Effector memory CD8-positive, alpha-beta T cell (primary cell): ENCODE data around the gene SEMA6A.

Source experiments
- ATAC-seq: fragments of 150-1000 bp; cut with Tn5 transposase; replicated peaks from 2 replicates; pipeline ENCODE4 v1.10.0; 2021; ENCODE audit warnings: mild to moderate bottlenecking, moderate library complexity
- DNase-seq, 3 experiments: peaks; one replicate each; pipeline ENCODE4 v3.0.0; 2021
- H3K27ac Mint-ChIP-seq, 2 donors: one replicate each; pipeline ENCODE4 v1.8.0; 2022; ENCODE audit warnings: mild to moderate bottlenecking in 2 of 2, mixed read lengths in 2 of 2, moderate library complexity in 2 of 2
- H3K27me3 Mint-ChIP-seq, 2 donors: one replicate each; pipeline ENCODE4 v1.8.0; 2022; ENCODE audit warnings: mixed read lengths in 2 of 2
- H3K36me3 Mint-ChIP-seq: one replicate; pipeline ENCODE4 v1.8.0; 2022; ENCODE audit warnings: mild to moderate bottlenecking, moderate library complexity, mixed read lengths; ENCODE audit not compliant: insufficient read depth
- H3K4me1 Mint-ChIP-seq, 2 donors: one replicate each; pipeline ENCODE4 v1.8.0; 2022; ENCODE audit warnings: low read depth in 2 of 2, mixed read lengths in 2 of 2
- H3K4me3 Mint-ChIP-seq, 2 donors: one replicate each; pipeline ENCODE4 v1.8.0; 2022; ENCODE audit warnings: mild to moderate bottlenecking in 2 of 2, mixed read lengths in 2 of 2, moderate library complexity in 2 of 2
- H3K9me3 Mint-ChIP-seq, 2 donors: one replicate each; pipeline ENCODE4 v1.8.0; 2022; ENCODE audit warnings: mixed read lengths in 2 of 2

The SEMA6A gene

DNA sequence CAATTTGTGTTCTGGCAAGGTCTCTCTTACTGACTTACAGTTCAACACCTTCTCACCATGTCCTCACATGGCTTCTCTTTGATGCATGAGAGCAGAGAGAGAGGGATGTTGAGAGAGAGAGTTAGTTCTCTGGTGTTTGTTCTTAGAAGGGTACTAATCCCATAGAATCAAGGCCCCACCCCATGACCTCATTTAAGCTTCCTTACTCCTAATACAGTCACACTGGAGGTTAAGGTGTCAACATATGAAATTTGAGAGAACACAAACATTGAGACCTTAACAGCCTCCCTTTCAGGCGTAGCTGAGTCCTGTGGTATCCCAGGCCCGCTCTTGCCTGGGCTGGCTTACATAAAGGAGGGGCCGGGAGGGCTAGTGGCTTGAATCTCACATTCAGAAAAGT lies 10.6 kb upstream of the SEMA6A start:
- Mint-ChIP-seq H3K9me3 (no peaks in the 10 kb centered on the region), H3K4me1 (no peaks in the 10 kb centered on the region), H3K36me3 (no peaks in the 10 kb centered on the region), H3K27ac (no peak overlapping the region), H3K27me3 (peaks cover 24 to 30% of the 10 kb centered on the region in 2 donors), H3K4me3 (no peak overlapping the region)
- no peak for ATAC-seq
- no peak for DNase-seq

- H3K27me3 Mint-ChIP-seq: peaks cover 34% of the 10 kb centered on the region in 2 donors
- H3K4me3 Mint-ChIP-seq: no peak overlapping the region
- H3K4me1 Mint-ChIP-seq: no peaks in the 10 kb centered on the region
- ATAC-seq (no peak), DNase-seq (no peak)
- no peaks in the 10 kb centered on the region for H3K9me3 Mint-ChIP-seq
- no peaks in the 10 kb centered on the region for H3K36me3 Mint-ChIP-seq
- H3K27ac Mint-ChIP-seq: no peak overlapping the region
These were observed 9.2 kb upstream of the SEMA6A start for GRCh38 chr5:116583862-116584222.

DNA sequence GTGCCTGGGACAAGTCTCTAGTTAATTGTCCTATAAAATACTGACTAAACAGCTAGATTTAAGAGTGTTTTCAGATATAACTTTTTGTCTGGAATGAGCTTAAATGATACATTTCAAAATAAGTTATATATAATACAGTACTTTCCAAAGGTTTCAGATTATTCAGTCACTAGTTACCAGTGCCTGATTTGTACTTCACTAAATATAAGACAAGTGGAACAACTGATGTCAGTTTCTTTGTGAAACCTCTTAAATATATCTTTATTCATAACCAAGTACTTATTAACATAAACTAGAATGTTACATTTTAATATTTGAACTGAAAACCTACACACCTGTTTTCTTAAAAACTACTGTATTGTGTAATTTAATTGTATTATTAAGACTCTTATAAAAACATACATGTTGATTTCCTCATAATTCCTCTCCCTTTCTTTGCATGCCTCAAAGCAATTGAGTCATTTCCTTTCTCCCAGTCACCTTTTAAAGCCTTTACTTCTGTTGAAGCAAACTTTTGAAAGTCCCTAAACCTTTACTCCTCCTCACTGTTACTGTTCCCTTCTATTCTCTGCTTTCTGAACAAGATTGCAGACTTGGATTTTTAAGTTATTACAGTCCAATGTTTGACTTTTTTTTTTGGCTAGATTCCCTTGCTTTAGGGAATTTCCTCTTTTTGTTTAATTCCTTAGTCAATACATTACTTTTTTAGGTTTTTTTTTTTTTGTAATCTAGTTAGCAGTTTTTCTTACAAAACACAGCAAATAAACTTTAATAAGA lies 8.7 kb upstream of the SEMA6A start:
- no peak for DNase-seq
- H3K36me3 Mint-ChIP-seq: no peaks in the 10 kb centered on the region
- no peaks in the 10 kb centered on the region for H3K4me1 Mint-ChIP-seq
- no peaks in the 10 kb centered on the region for H3K9me3 Mint-ChIP-seq
- ATAC-seq: no peak
- H3K27me3 Mint-ChIP-seq: peaks cover 38 to 40% of the 10 kb centered on the region in 2 donors
- H3K4me3 Mint-ChIP-seq: no peak overlapping the region
- H3K27ac Mint-ChIP-seq: no peak overlapping the region

- no peak for ATAC-seq
These were observed 7.3 kb upstream of the SEMA6A start for GRCh38 chr5:116581910-116582309.

DNA sequence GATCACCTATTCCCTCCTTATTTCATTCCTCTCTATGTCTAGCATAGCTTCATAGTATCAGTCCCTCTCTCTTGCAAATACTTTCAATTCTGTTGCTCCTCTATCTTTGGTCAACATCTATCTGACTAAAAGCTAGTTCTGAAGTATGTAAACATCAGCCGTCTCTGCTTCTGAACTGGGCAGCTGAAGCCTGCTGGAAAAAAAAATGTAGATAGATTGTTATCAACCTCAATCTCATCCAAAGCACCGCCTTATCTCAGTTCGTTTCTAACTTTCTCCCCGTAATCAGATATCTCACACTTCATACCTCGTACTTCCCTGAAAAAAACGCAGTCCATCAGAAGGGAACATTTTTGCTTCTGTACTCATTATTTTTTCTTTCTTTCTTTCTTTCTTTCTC lies 4.5 kb upstream of the SEMA6A start:
- no peak overlapping the region for H3K4me3 Mint-ChIP-seq
- ATAC-seq: no peak
- peaks cover 51 to 53% of the 10 kb centered on the region in 2 donors for H3K27me3 Mint-ChIP-seq
- no peaks in the 10 kb centered on the region for H3K9me3 Mint-ChIP-seq
- DNase-seq: no peak
- H3K4me1 Mint-ChIP-seq: peaks cover 7 to 12% of the 10 kb centered on the region in 2 donors
- no peaks in the 10 kb centered on the region for H3K36me3 Mint-ChIP-seq
- no peak overlapping the region for H3K27ac Mint-ChIP-seq

More at GRCh38 chr5:116581910-116582309, 7.3 kb upstream of the SEMA6A start:
- Mint-ChIP-seq H3K9me3 (no peaks in the 10 kb centered on the region), H3K36me3 (no peaks in the 10 kb centered on the region), H3K4me1 (no peaks in the 10 kb centered on the region), H3K27ac (no peak overlapping the region), H3K4me3 (no peak overlapping the region), H3K27me3 (peaks cover 38 to 42% of the 10 kb centered on the region in 2 donors)
- no peak for DNase-seq

DNA sequence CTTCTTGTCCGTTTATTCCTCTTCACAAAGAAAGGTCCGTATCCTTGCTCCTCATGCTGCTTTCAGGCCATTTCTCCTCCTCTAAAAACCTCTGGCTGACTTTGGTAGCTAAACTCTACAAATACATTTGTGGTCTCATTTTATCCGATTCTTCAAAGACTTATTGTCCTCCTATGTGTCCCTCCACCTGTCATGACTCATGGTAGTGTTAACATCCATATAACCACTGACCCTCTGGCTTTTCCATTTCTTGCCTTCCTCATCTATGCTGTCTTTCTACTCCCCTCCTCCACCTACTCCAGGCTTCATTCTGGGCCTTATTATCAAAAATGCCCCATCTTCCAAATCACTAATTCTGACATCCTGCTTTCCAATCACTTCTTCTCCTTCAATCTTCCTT lies 4.1 kb upstream of the SEMA6A start:
- DNase-seq (no peak), ATAC-seq (no peak)
- Mint-ChIP-seq H3K36me3 (no peaks in the 10 kb centered on the region), H3K9me3 (no peaks in the 10 kb centered on the region), H3K27me3 (peaks cover 51 to 53% of the 10 kb centered on the region in 2 donors), H3K27ac (no peak overlapping the region), H3K4me1 (peaks cover 9 to 13% of the 10 kb centered on the region in 2 donors), H3K4me3 (no peak overlapping the region)

DNA sequence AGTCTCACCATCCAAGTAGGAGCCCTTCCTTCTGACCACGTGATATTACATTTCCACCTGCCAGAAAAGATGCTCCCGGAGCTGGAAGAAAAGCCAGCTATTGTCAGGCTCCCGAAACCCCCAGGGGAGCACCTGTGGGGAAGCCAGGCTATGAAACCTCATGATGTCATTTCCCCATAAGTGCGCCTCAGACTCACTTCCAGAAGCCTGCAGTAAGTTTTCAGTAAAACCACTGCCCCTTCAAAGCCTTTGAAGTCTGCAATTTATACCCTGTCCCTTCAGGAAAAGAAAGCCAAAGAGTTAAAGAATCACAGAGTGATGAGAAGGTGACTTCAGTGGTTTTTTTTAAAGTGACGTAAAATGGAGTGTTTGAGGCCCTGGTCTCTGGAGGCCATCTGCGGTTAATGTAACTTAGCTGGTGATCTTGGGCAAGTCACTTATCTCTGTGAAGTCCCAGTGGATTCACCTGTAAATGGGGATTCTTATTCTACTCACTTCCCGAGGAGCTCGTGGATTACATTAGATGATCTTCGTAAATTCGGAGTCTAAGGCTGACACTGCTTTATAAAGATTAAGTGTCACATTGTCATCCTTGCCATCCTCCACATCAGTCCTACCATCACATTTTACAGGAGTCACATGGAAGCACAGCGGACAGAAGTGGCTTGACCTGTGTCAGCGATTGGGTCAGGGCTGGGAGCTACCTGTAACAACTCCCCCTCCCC lies 2.6 kb upstream of the SEMA6A start:
- Mint-ChIP-seq H3K4me1 (peaks cover 15% of the 10 kb centered on the region in 2 donors), H3K9me3 (no peaks in the 10 kb centered on the region), H3K4me3 (no peak overlapping the region), H3K36me3 (peaks cover 2% of the 10 kb centered on the region), H3K27me3 (peaks cover 62 to 64% of the 10 kb centered on the region in 2 donors), H3K27ac (no peak overlapping the region)
- DNase-seq (no peak), ATAC-seq (no peak)

DNA sequence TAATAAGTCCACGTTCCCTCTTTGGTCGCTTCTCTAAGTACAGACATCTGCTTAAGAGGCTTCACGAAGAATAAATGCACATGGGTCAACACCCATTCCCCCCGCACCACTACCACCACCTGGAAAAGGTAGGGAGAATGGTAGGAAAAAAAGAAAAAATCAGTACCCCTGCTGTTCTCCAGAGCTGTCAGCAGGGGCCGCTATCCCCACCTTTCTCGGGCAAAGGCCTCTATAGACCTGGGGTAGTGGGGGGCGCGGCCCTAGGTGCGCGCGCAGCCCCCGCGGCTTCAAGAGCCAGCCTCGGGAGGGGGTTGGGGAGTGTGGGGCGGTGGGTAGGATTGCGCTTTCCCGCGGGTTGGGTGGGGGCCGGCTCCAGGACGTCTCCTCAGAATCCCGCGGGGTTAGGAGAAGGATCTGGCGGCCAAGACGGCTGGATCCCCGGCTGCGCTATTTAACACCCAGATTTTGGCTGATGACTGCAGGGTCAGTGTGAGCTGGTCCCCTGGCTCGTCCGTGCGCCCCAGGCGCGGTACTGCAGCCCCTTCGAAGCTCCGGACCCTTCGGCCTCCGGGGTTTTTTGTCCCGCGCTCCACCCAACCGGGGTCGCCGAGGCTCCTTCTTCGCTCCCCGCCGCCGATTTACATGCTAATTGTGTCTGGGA lies 1.6 kb upstream of the SEMA6A start:
- DNase-seq (no peak), ATAC-seq (no peak)
- Mint-ChIP-seq H3K4me3 (no peak overlapping the region), H3K27me3 (peaks cover 66 to 70% of the 10 kb centered on the region in 2 donors), H3K4me1 (peaks cover 15% of the 10 kb centered on the region in 2 donors), H3K9me3 (no peaks in the 10 kb centered on the region), H3K27ac (no peak overlapping the region), H3K36me3 (peaks cover 2% of the 10 kb centered on the region)

DNA sequence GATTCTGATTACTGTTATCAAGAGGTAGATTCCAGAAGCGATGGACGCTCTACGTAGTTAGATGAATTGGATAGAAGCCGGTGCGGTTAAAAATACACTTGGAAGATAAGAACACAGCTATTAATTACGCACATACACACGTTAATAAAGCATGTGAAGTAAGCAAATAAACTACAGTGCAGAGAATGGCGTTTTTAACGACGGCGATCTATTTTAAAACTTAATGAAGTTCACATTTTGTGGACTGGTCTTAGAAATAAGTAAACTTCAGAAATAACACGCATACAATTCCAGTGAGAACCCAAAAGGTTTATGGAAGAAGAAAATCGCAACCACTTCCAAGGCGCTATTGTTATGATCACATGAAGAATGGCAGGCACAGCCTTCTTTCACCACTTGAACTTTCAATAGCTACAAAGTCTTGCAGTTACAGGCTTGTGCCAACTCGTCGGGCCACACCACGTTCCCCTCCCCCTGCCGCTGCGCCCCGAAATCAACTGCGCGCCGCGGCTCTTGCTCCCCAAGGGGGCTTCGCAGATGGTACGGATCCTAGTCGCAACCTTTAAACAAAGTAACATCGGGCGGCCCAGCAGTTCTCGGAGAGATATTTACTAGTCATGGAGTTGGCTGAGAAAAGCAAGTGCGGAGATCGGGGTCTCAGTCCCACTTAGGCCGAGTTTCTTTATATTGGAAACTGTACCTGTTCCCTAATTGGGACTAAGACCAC lies 866 bp upstream of the SEMA6A start:
- DNase-seq (no peak), ATAC-seq (no peak)
- Mint-ChIP-seq H3K4me3 (peak overlapping the region; percentile 33 to 46), H3K4me1 (peaks cover 15% of the 10 kb centered on the region in 2 donors), H3K9me3 (no peaks in the 10 kb centered on the region), H3K27me3 (peaks cover 68 to 70% of the 10 kb centered on the region in 2 donors), H3K27ac (no peak overlapping the region), H3K36me3 (peaks cover 2% of the 10 kb centered on the region)

DNA sequence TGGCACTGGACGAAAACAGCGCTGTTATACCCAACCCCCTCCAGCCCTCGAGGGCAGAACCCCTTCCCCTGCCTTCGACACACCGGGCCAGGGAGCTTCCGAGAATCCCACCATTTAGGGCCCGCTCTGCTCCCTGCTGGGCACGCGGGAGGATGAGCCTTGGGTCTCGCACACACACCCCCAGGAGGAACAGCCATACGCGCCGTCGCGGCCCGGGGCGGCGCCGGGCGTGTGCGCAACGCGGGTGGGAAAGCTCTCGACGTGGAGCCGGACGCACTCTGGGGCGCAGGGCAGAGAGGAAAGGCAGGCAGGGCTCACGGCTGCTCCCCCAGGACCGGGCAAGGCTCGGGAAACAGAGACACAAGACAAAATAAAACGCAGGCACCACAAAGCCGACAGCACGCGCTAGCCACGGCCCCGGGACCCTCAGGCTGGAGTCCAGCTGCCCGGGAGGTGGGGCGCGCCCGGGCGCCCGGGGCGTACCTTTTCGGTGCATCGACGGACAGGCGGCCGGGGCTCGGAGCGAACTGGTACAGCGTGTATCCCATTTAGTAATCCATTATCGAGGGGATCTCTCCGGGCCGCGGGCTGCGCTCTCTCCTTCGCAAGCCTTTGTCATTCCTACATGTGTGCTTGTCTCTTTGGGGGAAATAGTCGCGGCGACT lies 789 bp downstream of the SEMA6A start:
- DNase-seq (no peak), ATAC-seq (no peak)
- H3K27me3 Mint-ChIP-seq: peaks cover 72 to 80% of the 10 kb centered on the region in 2 donors
- peaks cover 15% of the 10 kb centered on the region in 2 donors for H3K4me1 Mint-ChIP-seq
- peaks cover 0 to 3% of the 10 kb centered on the region in 2 donors for H3K9me3 Mint-ChIP-seq
- H3K4me3 Mint-ChIP-seq: peak overlapping the region; percentile 59 to 74
- H3K27ac Mint-ChIP-seq: no peak overlapping the region
- H3K36me3 Mint-ChIP-seq: peaks cover 2% of the 10 kb centered on the region

DNA sequence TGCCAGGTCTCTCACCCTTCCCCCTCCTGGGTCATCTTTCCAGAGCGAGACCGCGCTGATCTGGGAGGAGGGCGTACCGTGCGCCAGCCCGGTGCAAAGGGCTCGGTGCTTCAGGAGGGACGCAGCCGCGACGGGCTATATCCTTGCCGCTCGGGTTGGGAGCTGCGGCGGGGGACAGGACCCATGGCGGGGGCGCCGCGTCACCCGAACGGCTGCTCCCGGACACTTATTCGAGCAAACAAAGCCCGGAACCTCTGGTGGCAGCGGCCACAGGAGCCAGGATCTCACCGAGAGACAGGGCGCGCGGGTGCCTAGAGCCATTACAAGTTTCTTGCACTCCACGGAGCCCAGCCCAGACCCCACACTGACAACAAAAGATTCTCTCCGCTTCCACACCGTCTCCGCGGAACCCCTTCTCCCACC lies 1.3 kb downstream of the SEMA6A start:
- ATAC-seq (no peak), DNase-seq (no peak)
- peaks cover 72 to 78% of the 10 kb centered on the region in 2 donors for H3K27me3 Mint-ChIP-seq
- H3K36me3 Mint-ChIP-seq: peaks cover 2% of the 10 kb centered on the region
- peak overlapping the region; percentile 46 to 59 for H3K4me3 Mint-ChIP-seq
- H3K9me3 Mint-ChIP-seq: peaks cover 0 to 3% of the 10 kb centered on the region in 2 donors
- H3K4me1 Mint-ChIP-seq: peaks cover 15% of the 10 kb centered on the region in 2 donors
- no peak overlapping the region for H3K27ac Mint-ChIP-seq

- peaks cover 0 to 3% of the 10 kb centered on the region in 2 donors for H3K9me3 Mint-ChIP-seq
- DNase-seq (no peak), ATAC-seq (no peak)
- no peak overlapping the region for H3K27ac Mint-ChIP-seq
- H3K36me3 Mint-ChIP-seq: peaks cover 2% of the 10 kb centered on the region
- peaks cover 75 to 76% of the 10 kb centered on the region in 2 donors for H3K27me3 Mint-ChIP-seq
- H3K4me3 Mint-ChIP-seq: no peak overlapping the region
- peaks cover 15% of the 10 kb centered on the region in 2 donors for H3K4me1 Mint-ChIP-seq
These were observed 2.0 kb downstream of the SEMA6A start for GRCh38 chr5:116572350-116573278.
